Bone marrow (tissue), 2 donors: ENCODE data around the gene FAM184A.

Experiments used
- DNase-seq, 2 donors: peaks; one replicate each; lab custom pipeline; 2025; lab: John Stamatoyannopoulos, UW

Gene FAM184A

GRCh38 chr6:118914598-118914997 lies 163.9 kb downstream of the FAM184A start:
- no peak for DNase-seq

- DNase-seq = no peak
Observed at GRCh38 chr6:118913161-118913560, 165.3 kb downstream of the FAM184A start.

- no peak for DNase-seq
Observed at GRCh38 chr6:118912646-118913045, 165.8 kb downstream of the FAM184A start.
